ENCODE data around the gene GGT6. TPM values are rescaled to one million over a fixed set of nuclear protein-coding genes. Genes with fewer than 3 reads are reported as not detected.

Gene GGT6
- total RNA-seq, 1 experiment from 2014 or later: not detected

- Histone ChIP-seq H3K36me3 (ENCODE audit: insufficient read depth, low read length) (no peaks in the 10 kb centered on the region), H3K9me3 (ENCODE audit: low read length) (no peaks in the 10 kb centered on the region), H2AFZ (ENCODE audit: low read length) (no peak overlapping the region), H3K79me2 (ENCODE audit: low read length) (no peaks in the 10 kb centered on the region), H3K4me1 (ENCODE audit: low read length) (no peaks in the 10 kb centered on the region), H3K4me3 (ENCODE audit: low read length) (no peak overlapping the region), H3K9ac (ENCODE audit: low read length) (no peak overlapping the region), H3K9me2 (replicated peaks; ENCODE audit: insufficient read depth, low read length) (no peaks in the 10 kb centered on the region), H3K27ac (ENCODE audit: low read length) (no peak overlapping the region), H3K27me3 (ENCODE audit: low read length) (no peaks in the 10 kb centered on the region), H3K4me2 (ENCODE audit: low read depth, low read length, poor library complexity, severe bottlenecking) (no peak overlapping the region), H4K20me1 (ENCODE audit: insufficient read depth, low read depth, low read length) (no peaks in the 10 kb centered on the region)
- DNase-seq: no peak
These were observed 43.6 kb downstream of the GGT6 start for GRCh38 chr17:4516735-4517134.

- Histone ChIP-seq H3K9me2 (replicated peaks; ENCODE audit: insufficient read depth, low read length) (no peaks in the 10 kb centered on the region), H3K36me3 (ENCODE audit: insufficient read depth, low read length) (no peaks in the 10 kb centered on the region), H3K4me2 (ENCODE audit: low read depth, low read length, poor library complexity, severe bottlenecking) (no peak overlapping the region), H4K20me1 (ENCODE audit: insufficient read depth, low read depth, low read length) (no peaks in the 10 kb centered on the region), H3K9ac (ENCODE audit: low read length) (no peak overlapping the region), H3K27ac (ENCODE audit: low read length) (no peak overlapping the region), H3K79me2 (ENCODE audit: low read length) (no peaks in the 10 kb centered on the region), H3K27me3 (ENCODE audit: low read length) (no peaks in the 10 kb centered on the region), H2AFZ (ENCODE audit: low read length) (no peak overlapping the region), H3K4me1 (ENCODE audit: low read length) (no peaks in the 10 kb centered on the region), H3K4me3 (ENCODE audit: low read length) (no peak overlapping the region), H3K9me3 (ENCODE audit: low read length) (no peaks in the 10 kb centered on the region)
- DNase-seq: no peak
These were observed 44.9 kb downstream of the GGT6 start for GRCh38 chr17:4515501-4515900.

- no peaks in the 10 kb centered on the region for H3K4me1 ChIP-seq (ENCODE audit: low read length)
- no peaks in the 10 kb centered on the region for H3K9me3 ChIP-seq (ENCODE audit: low read length)
- H3K4me3 ChIP-seq (ENCODE audit: low read length): no peak overlapping the region
- H3K9ac ChIP-seq (ENCODE audit: low read length): no peak overlapping the region
- H4K20me1 ChIP-seq (ENCODE audit: insufficient read depth, low read depth, low read length): no peaks in the 10 kb centered on the region
- no peaks in the 10 kb centered on the region for H3K36me3 ChIP-seq (ENCODE audit: insufficient read depth, low read length)
- H3K4me2 ChIP-seq (ENCODE audit: low read depth, low read length, poor library complexity, severe bottlenecking): no peak overlapping the region
- DNase-seq: no peak
- H2AFZ ChIP-seq (ENCODE audit: low read length): no peak overlapping the region
- no peaks in the 10 kb centered on the region for H3K9me2 ChIP-seq (replicated peaks; ENCODE audit: insufficient read depth, low read length)
- H3K27ac ChIP-seq (ENCODE audit: low read length): no peak overlapping the region
- no peaks in the 10 kb centered on the region for H3K27me3 ChIP-seq (ENCODE audit: low read length)
- H3K79me2 ChIP-seq (ENCODE audit: low read length): no peaks in the 10 kb centered on the region
These were observed 45.6 kb downstream of the GGT6 start for GRCh38 chr17:4514779-4515178.

DNA sequence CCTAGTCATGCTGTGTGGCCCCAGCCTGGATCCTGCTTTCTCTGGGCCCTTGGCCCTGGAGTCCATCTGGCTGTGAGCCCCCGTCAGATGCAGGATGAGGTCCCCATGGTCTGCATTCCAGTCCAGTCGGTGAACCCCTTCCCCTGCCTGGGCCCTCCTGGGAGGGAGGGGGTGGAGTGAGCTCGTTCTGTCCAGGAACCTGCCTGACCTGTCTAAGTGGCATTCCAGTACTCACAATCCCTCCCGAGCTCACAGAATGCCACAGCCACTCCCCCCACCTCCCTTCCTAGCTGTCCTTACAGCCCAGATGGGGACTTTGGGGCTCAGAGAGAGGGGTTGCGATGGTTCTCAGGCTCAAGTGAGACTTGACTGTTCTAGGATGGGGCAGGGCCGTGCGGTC lies 46.2 kb downstream of the GGT6 start:
- H3K4me1 ChIP-seq (ENCODE audit: low read length): no peaks in the 10 kb centered on the region
- H3K4me3 ChIP-seq (ENCODE audit: low read length): no peak overlapping the region
- H3K9me2 ChIP-seq (replicated peaks; ENCODE audit: insufficient read depth, low read length): no peaks in the 10 kb centered on the region
- H3K9me3 ChIP-seq (ENCODE audit: low read length): no peaks in the 10 kb centered on the region
- no peak overlapping the region for H3K27ac ChIP-seq (ENCODE audit: low read length)
- no peaks in the 10 kb centered on the region for H3K36me3 ChIP-seq (ENCODE audit: insufficient read depth, low read length)
- no peak for DNase-seq
- H4K20me1 ChIP-seq (ENCODE audit: insufficient read depth, low read depth, low read length): no peaks in the 10 kb centered on the region
- H3K79me2 ChIP-seq (ENCODE audit: low read length): no peaks in the 10 kb centered on the region
- no peak overlapping the region for H3K9ac ChIP-seq (ENCODE audit: low read length)
- no peaks in the 10 kb centered on the region for H3K27me3 ChIP-seq (ENCODE audit: low read length)
- H2AFZ ChIP-seq (ENCODE audit: low read length): no peak overlapping the region
- H3K4me2 ChIP-seq (ENCODE audit: low read depth, low read length, poor library complexity, severe bottlenecking): no peak overlapping the region

GRCh38 chr17:4513113-4514032 lies 47.0 kb downstream of the GGT6 start:
- H4K20me1 ChIP-seq (ENCODE audit: insufficient read depth, low read depth, low read length): no peaks in the 10 kb centered on the region
- H3K27me3 ChIP-seq (ENCODE audit: low read length): no peaks in the 10 kb centered on the region
- no peak overlapping the region for H2AFZ ChIP-seq (ENCODE audit: low read length)
- no peaks in the 10 kb centered on the region for H3K79me2 ChIP-seq (ENCODE audit: low read length)
- H3K36me3 ChIP-seq (ENCODE audit: insufficient read depth, low read length): no peaks in the 10 kb centered on the region
- no peaks in the 10 kb centered on the region for H3K9me2 ChIP-seq (replicated peaks; ENCODE audit: insufficient read depth, low read length)
- no peak overlapping the region for H3K27ac ChIP-seq (ENCODE audit: low read length)
- DNase-seq: no peak
- H3K9me3 ChIP-seq (ENCODE audit: low read length): no peaks in the 10 kb centered on the region
- H3K4me3 ChIP-seq (ENCODE audit: low read length): no peak overlapping the region
- no peak overlapping the region for H3K4me2 ChIP-seq (ENCODE audit: low read depth, low read length, poor library complexity, severe bottlenecking)
- H3K4me1 ChIP-seq (ENCODE audit: low read length): no peaks in the 10 kb centered on the region
- H3K9ac ChIP-seq (ENCODE audit: low read length): no peak overlapping the region

DNA sequence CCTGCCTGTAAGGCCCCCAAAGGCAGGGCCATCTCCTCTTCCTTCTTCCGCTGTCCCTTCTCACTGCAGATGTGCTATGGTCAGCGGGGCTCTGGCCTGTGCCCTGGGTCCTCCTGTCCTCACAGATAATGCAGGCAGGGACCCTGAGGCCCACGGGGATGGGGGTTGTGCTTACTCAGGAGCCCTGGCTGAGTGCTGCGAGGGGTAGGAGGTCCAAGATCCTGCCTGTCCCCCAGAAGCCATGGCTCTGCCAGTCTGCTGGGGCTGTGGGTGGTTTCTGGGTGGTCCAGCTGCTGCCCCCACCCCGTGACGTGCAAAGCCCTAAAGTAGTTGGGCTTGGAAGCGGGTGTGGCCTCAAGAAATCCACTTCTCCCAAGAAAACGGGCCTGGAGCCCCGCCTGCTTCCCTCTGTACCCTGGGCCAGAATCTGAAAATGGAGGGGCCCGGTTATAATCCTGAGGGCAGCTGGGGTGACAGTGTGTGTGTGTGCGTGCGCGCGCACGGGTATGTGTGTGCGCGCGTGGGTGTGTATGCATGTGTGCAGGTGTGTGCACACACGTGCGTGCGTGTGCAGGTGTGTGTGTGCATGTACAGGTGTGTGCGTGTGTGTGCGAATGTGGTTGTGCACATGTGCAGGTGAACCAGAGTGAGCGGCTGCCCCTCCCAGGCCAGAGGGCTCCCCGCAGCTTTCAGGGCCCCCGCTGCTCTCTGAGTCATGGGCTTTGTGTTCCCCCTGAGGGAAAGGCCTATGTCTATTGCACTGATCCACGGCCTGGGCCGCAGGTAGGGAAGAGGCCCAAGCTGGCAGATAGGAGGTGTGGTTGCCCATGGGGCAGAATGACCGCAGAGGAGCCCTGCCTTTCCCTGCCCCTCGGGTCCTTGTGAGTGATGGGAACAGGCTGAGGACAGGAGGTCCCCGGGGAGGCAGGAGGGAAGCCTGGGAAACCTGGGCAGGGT lies 47.9 kb downstream of the GGT6 start:
- Histone ChIP-seq H3K27ac (ENCODE audit: low read length) (no peak overlapping the region), H3K9me2 (replicated peaks; ENCODE audit: insufficient read depth, low read length) (no peaks in the 10 kb centered on the region), H3K4me2 (ENCODE audit: low read depth, low read length, poor library complexity, severe bottlenecking) (no peak overlapping the region)

GRCh38 chr17:4511199-4511932 lies 49.0 kb downstream of the GGT6 start:
- H3K9ac ChIP-seq (ENCODE audit: low read length): no peak overlapping the region
- H3K27me3 ChIP-seq (ENCODE audit: low read length): no peaks in the 10 kb centered on the region
- no peak overlapping the region for H3K27ac ChIP-seq (ENCODE audit: low read length)
- no peaks in the 10 kb centered on the region for H3K9me3 ChIP-seq (ENCODE audit: low read length)
- H3K36me3 ChIP-seq (ENCODE audit: insufficient read depth, low read length): no peaks in the 10 kb centered on the region
- no peaks in the 10 kb centered on the region for H3K9me2 ChIP-seq (replicated peaks; ENCODE audit: insufficient read depth, low read length)
- H4K20me1 ChIP-seq (ENCODE audit: insufficient read depth, low read depth, low read length): no peaks in the 10 kb centered on the region; the same call in 1 of the 2 replicates
- no peaks in the 10 kb centered on the region for H3K79me2 ChIP-seq (ENCODE audit: low read length)
- no peaks in the 10 kb centered on the region for H3K4me1 ChIP-seq (ENCODE audit: low read length)
- H2AFZ ChIP-seq (ENCODE audit: low read length): no peak overlapping the region
- H3K4me3 ChIP-seq (ENCODE audit: low read length): no peak overlapping the region
- DNase-seq: no peak
- H3K4me2 ChIP-seq (ENCODE audit: low read depth, low read length, poor library complexity, severe bottlenecking): no peak overlapping the region

More for the DNA sequence above, 47.9 kb downstream of the GGT6 start:
- H2AFZ ChIP-seq (ENCODE audit: low read length): no peak overlapping the region
- H3K4me3 ChIP-seq (ENCODE audit: low read length): no peak overlapping the region
- no peaks in the 10 kb centered on the region for H3K9me3 ChIP-seq (ENCODE audit: low read length)
- DNase-seq: no peak
- H3K27me3 ChIP-seq (ENCODE audit: low read length): no peaks in the 10 kb centered on the region
- H4K20me1 ChIP-seq (ENCODE audit: insufficient read depth, low read depth, low read length): no peaks in the 10 kb centered on the region
- no peaks in the 10 kb centered on the region for H3K36me3 ChIP-seq (ENCODE audit: insufficient read depth, low read length)
- H3K4me1 ChIP-seq (ENCODE audit: low read length): no peaks in the 10 kb centered on the region
- no peaks in the 10 kb centered on the region for H3K79me2 ChIP-seq (ENCODE audit: low read length)
- H3K9ac ChIP-seq (ENCODE audit: low read length): no peak overlapping the region

Data from Karpas-422 (cell line).